Smooth muscle cell (in vitro differentiated cells): ENCODE results near the gene ABR. TPM values are rescaled to one million over a fixed set of nuclear protein-coding genes. Genes with fewer than 3 reads are reported as not detected.

ENCODE experiments used
- DNase-seq: peaks from one replicate; lab custom pipeline; 2025; ENCODE audit not compliant: unreplicated experiment; lab: John Stamatoyannopoulos, UW
- H2AFZ ChIP-seq: fragments of 200-600 bp; sonication (generic); 2 replicates; pipeline ENCODE4 v1.6.0; 2016; ENCODE audit warnings: antibody characterized with exemption, low read depth, mild to moderate bottlenecking
- H3F3A ChIP-seq: fragments of 200-600 bp; sonication (generic); 2 replicates; pipeline ENCODE4 v1.6.0; 2017; ENCODE audit warnings: antibody characterized with exemption, low read depth
- H3K27ac ChIP-seq: fragments of 200-600 bp; sonication (generic); 2 replicates; pipeline ENCODE4 v1.5.1; 2016; ENCODE audit warnings: low read depth, mild to moderate bottlenecking
- H3K27me3 ChIP-seq: fragments of 200-600 bp; sonication (generic); 2 replicates; pipeline ENCODE4 v1.6.1; 2016; ENCODE audit warnings: low read depth, mild to moderate bottlenecking
- H3K36me3 ChIP-seq: fragments of 200-600 bp; sonication (generic); 2 replicates; pipeline ENCODE4 v1.5.1; 2016; ENCODE audit warnings: low read depth
- H3K4me1 ChIP-seq: fragments of 200-600 bp; sonication (generic); 2 replicates; pipeline ENCODE4 v1.5.1; 2016; ENCODE audit warnings: low read depth
- H3K4me2 ChIP-seq: fragments of 200-600 bp; sonication (generic); 2 replicates; pipeline ENCODE4 v1.6.0; 2016; ENCODE audit warnings: mild to moderate bottlenecking
- H3K4me3 ChIP-seq: fragments of 200-600 bp; sonication (generic); 2 replicates; pipeline ENCODE4 v1.5.1; 2016; ENCODE audit warnings: mild to moderate bottlenecking
- H3K79me2 ChIP-seq: fragments of 200-600 bp; sonication (generic); 2 replicates; pipeline ENCODE4 v1.6.0; 2016; ENCODE audit warnings: low read depth, mild to moderate bottlenecking
- H3K9ac ChIP-seq: fragments of 200-600 bp; sonication (generic); 2 replicates; pipeline ENCODE4 v1.6.0; 2016; ENCODE audit warnings: low read depth
- H3K9me3 ChIP-seq: fragments of 200-600 bp; sonication (generic); replicated peaks from 2 replicates; pipeline ENCODE4 v1.5.1; 2016; ENCODE audit warnings: low read depth
- H4K20me1 ChIP-seq: fragments of 200-600 bp; sonication (generic); 2 replicates; pipeline ENCODE4 v1.6.0; 2016; ENCODE audit warnings: low read depth
- WGBS: methylation state at CpG from one replicate; pipeline ENCODE4 v1.1.7; 2016; ENCODE audit warnings: low lambda C conversion rate; 5-methylcytosine and 5-hydroxymethylcytosine counted together
- polyA plus RNA-seq: library from polyadenylated mRNA; unstranded; fragments of >200 nt; fragmentation: Nextera tagmentation; extraction: Ambion mirVana; gene quantifications from 2 replicates; pipeline ENCODE4 v1.2.1, GENCODE V29; 2016
- total RNA-seq: library from RNA; depleted of rRNA; stranded (reverse); fragments of >200 nt; gene quantifications from 2 replicates; pipeline ENCODE4 v1.2.3, GENCODE V29; 2014
- TF ChIP-seq, protein P1 (sequence below): fragments of 200-600 bp; sonication (generic); IDR thresholded peaks from 2 replicates; pipeline ENCODE4 v1.5.1; 2017; ENCODE audit warnings: borderline replicate concordance, mild to moderate bottlenecking, antibody characterized with exemption; ENCODE audit not compliant: insufficient read depth, poor library complexity, severe bottlenecking

The ABR gene
- total and polyA plus RNA-seq, 2 experiments from 2014 or later = 16.1 to 29.1 TPM

DNA sequence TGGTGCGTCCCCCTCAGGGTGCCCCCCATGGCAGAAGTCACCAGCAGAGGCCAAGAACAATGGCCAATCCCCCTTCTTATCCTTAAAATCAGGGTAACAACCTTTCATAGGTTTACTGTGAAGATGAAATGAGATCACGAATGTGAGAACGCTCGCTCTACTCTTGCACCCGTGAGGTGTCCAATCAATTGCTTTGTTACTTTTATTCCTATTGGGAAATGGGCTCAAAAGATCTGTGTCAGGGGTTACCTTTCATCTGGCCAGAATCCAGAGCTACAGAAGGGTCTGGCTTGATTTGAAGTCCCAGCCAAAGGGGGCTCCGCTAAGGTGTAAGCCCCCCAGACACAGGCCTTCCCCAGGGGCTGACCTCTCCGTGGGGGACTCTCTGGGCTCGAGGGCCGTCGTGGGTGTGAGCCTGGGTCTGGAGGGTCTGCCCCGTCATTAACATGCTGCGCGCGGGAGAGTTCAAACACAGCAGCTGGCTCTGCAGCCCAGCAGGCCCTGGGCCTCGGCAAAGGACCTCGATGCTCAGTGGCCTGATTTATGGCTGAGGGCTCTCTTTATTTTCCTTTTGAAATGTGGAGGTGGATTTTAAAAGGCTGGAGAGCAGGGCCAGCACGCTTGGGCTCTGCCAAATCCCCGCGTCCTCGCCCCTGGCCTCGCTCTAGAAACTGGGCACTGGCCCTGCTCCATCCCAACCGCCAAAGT is 10.4 kb downstream of the ABR start:
- Histone ChIP-seq H4K20me1 (peaks cover 91% of the 10 kb centered on the region), H3K27ac (no peak overlapping the region), H3K79me2 (no peaks in the 10 kb centered on the region), H2AFZ (no peak overlapping the region), H3K36me3 (no peaks in the 10 kb centered on the region), H3K9ac (no peak overlapping the region), H3K4me3 (no peak overlapping the region), H3K4me1 (no peaks in the 10 kb centered on the region), H3F3A (no peaks in the 10 kb centered on the region), H3K9me3 (no peaks in the 10 kb centered on the region), H3K4me2 (no peak overlapping the region), H3K27me3 (no peaks in the 10 kb centered on the region)
- no peak for DNase-seq
- 90% methylated on average over 22 of the region's 22 CpGs for WGBS
- TF ChIP-seq, protein P1, sequence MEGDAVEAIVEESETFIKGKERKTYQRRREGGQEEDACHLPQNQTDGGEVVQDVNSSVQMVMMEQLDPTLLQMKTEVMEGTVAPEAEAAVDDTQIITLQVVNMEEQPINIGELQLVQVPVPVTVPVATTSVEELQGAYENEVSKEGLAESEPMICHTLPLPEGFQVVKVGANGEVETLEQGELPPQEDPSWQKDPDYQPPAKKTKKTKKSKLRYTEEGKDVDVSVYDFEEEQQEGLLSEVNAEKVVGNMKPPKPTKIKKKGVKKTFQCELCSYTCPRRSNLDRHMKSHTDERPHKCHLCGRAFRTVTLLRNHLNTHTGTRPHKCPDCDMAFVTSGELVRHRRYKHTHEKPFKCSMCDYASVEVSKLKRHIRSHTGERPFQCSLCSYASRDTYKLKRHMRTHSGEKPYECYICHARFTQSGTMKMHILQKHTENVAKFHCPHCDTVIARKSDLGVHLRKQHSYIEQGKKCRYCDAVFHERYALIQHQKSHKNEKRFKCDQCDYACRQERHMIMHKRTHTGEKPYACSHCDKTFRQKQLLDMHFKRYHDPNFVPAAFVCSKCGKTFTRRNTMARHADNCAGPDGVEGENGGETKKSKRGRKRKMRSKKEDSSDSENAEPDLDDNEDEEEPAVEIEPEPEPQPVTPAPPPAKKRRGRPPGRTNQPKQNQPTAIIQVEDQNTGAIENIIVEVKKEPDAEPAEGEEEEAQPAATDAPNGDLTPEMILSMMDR = no peak

DNA sequence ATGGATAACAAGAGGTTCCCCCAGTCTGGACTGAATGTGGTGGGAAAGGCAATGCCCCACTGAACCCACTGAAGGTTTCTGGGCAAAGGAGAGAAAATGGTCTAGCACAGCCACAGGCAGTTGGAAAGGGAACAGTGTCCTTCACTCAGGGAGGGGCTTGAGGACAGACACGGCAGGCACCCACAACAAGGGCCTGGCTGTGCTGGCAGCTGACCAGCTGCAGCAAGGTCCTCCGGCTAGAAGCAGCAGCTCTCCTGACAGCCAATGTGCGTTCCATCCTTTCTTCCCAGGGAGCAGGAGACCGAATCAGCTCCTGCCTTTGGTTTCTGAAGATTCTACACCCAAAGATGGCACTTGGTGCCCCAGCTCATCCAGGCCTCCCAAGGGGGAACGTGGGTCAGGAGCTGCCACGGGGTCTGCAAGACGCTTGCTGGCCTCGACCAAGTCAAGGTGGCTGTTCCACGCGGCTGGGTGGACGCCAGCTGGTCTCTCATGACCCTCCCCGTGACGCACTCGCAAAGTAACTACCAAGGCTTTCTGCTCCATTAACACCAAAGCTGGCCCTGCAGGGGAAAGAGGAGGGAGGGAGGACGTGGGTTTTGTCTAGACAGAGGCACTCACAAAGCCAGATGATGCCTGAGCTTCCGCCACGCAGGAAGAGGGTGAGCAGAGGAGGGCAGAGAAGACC is 11.1 kb downstream of the ABR start:
- WGBS = 89% methylated on average over 17 of the region's 17 CpGs
- no peak overlapping the region for H3K4me2 ChIP-seq
- peaks cover 88% of the 10 kb centered on the region for H4K20me1 ChIP-seq
- H3K27ac ChIP-seq = no peak overlapping the region
- no peak overlapping the region for H2AFZ ChIP-seq
- H3K4me1 ChIP-seq = no peaks in the 10 kb centered on the region
- no peaks in the 10 kb centered on the region for H3K9me3 ChIP-seq
- H3K4me3 ChIP-seq = no peak overlapping the region
- H3F3A ChIP-seq = no peaks in the 10 kb centered on the region
- no peak for DNase-seq
- H3K36me3 ChIP-seq = no peaks in the 10 kb centered on the region
- TF ChIP-seq, protein P1 = no peak
- no peaks in the 10 kb centered on the region for H3K79me2 ChIP-seq
- H3K9ac ChIP-seq = no peak overlapping the region
- H3K27me3 ChIP-seq = no peaks in the 10 kb centered on the region

DNA sequence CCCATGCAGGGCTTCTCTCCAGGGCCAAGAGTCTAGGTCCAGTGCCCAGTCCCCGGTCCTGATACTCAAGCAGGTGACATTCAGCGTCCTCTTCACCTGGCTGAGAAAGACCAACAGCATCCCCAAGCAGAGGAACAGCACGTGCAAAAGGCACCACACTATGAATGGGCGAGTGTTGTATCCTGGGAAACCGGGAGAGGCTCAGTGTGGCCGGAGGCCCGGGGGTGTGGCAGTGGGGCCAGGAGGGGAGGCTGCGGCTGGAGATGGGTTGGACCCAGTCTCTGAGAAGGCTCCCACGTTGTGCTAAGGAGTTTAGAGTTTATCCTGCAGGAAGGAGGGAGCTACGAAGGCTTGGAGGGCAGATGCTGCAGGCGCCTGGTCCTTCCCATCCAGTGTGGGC is 13.5 kb downstream of the ABR start:
- Histone ChIP-seq H3K4me3 (no peak overlapping the region), H2AFZ (no peak overlapping the region), H3K4me1 (no peaks in the 10 kb centered on the region), H4K20me1 (peaks cover 88% of the 10 kb centered on the region), H3K9ac (no peak overlapping the region), H3K79me2 (no peaks in the 10 kb centered on the region), H3K27ac (no peak overlapping the region), H3K27me3 (no peaks in the 10 kb centered on the region), H3F3A (no peaks in the 10 kb centered on the region), H3K4me2 (no peak overlapping the region), H3K36me3 (no peaks in the 10 kb centered on the region), H3K9me3 (no peaks in the 10 kb centered on the region)
- TF ChIP-seq, protein P1 = no peak
- no peak for DNase-seq
- 86% methylated on average over 11 of the region's 11 CpGs for WGBS
